ENCODE measurements around the gene ANO1. TPM values are rescaled to one million over a fixed set of nuclear protein-coding genes. Genes with fewer than 3 reads are reported as not detected.
A peak's percentile ranks its signal among the peaks of the same experiment; 100 is the strongest.

Gene ANO1
- total RNA-seq, 1 experiment from 2014 or later, result not detected

DNA sequence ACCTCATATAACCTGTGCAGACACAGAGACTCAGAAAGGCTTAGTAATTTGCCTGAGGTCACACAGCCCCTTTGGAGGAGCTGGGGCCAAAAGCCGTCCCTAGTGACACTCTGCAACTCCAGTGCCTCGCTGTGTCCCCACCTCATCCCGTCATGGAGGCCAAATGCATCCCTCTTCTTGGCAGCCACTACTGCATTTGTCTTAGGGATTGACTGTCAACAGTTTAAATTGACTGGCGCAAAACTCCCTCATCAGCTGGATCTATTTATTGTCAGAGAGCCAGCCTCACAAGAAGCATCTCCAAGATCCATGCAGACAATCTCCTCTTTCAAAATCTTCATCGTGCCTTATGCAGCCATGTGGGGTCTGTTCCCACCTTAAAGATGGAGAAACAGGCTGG lies 35.7 kb downstream of the ANO1 start:
- no peak for DNase-seq (ENCODE audit: low read depth)

DNA sequence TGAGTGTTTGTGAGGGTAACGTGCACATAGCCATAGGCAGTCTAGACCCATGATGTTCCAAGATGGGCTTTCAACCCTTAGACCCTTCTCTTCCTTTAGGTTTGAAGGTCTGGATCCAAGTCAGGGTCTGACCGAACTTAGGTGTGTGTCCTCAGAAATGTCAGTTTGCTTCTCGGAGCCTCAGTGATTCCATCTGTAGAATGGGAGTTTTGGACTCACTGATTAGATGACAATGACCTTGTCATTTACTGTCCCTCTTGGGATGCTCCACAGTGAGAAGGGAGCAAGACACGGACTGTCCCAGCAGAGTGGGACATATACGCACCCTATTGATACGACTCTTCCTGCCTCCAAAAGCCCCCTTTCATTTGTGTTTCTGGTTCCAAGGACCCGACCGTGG lies 37.7 kb downstream of the ANO1 start:
- DNase-seq (ENCODE audit: low read depth), result no peak

DNA sequence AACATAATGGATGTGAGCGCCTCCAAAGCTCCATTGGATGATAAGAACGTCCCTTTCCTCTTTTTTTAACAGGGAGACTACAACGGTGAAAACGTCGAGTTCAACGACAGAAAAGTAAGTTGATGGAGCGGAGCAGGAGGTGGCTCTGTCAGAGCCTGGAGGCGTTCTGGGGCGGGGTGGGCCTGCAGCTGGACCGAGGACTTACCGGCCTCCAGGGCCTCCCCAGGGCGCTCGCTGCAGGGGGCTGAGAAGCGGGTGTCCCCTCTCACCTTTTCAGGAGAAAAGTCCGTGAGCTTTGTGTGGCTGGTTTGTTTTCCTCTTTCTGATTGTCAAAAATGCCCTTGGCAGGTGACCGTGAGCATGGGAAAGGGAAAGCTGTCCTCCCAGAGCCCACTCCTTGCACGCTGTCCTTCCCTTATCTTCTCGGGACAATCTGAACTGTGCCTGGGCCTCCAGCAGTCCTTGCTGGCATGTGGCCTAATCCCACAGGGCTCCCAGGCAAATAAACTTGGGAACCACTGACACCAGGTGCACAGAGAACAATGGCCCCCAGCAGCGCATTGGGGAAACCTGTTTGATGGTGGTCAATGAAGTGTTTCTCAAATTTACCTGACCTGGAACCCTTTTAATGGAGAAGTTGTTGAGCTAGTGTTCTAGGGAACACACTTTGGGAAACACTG lies 38.4 kb downstream of the ANO1 start:
- no peak for DNase-seq (ENCODE audit: low read depth)

DNA sequence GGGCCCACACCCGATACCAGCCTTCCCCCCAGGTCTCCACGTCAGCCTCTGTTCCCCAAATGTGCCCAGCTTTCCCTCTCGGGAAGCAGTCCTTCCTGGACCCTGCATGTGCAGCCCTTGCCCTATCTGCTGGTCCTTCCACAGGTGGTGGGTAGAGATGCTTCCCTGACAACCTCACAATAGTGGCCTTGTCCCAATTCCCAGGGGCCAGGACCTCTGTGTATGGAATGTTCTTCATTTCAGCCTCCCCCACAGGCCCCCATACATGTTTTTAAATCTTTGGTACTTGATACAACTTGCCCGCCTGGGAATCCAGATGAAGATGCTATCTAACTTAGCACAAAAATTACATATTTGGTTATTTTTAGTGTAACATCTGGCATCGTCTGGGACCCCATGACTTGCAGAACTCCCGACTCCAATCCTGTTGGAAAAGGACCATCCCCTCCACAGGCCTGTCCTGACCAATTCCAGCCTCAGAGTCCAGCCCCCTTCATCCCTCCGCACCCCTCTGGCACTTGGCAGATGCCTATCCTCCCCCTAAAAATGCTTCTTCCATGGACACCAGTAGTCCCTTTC lies 39.5 kb downstream of the ANO1 start:
- DNase-seq (ENCODE audit: low read depth), result no peak

DNA sequence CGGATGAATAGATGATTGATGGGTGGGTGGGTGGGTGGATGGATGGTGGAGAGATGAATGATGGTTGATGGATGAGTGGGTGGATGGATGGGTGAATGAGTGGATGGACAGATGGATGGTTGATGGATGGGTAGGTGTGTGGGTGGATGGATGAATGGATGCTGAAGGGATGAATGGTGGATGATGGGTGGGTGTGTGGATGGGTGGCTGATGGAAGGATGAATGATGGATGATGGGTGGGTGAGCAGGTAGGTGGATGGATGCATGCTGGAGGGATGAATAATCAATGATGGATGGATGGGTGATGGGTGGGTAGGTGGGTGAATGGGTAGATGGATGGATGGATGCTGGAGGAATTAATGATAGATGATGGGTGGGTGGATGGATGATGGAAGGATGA lies 40.5 kb downstream of the ANO1 start:
- no peak for DNase-seq (ENCODE audit: low read depth)

DNA sequence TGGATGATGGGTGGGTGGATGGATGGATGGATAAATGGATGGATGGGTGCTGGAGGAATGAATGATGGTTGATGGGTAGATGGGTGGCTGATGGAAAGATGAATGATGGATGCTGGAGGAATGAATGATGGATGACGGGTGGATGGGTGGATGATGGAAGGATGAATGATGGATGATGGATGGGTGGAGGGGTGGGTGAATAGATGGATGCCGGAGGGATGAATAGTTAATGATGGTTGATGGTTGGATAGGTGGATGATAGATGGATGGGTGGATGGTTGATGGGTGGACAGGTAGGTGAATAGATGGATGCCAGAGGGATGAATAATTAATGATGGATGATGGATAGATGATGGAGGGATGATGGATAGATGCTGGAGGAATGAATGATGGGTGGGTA lies 41.4 kb downstream of the ANO1 start:
- DNase-seq (ENCODE audit: low read depth), result no peak

DNA sequence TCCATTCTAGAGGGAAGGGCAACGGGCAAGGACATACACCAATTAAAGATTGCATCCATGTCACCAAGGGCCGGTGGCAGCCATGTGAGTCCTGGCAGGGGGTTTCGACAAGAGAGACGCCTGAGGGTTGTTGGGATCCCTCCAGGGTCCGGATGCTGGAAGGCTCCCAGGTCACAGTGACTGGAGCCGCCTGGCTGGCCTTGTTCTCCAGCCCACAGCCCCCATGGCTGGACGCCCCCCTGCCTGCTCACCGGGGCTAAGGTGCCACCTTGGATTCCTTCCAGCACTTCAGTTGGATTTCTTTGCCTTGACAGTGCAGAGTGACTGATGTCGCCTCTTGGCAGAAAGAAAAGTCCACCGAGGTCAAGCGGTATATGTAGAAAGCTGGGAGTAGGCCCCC lies 42.6 kb downstream of the ANO1 start:
- DNase-seq (ENCODE audit: low read depth), result no peak

DNA sequence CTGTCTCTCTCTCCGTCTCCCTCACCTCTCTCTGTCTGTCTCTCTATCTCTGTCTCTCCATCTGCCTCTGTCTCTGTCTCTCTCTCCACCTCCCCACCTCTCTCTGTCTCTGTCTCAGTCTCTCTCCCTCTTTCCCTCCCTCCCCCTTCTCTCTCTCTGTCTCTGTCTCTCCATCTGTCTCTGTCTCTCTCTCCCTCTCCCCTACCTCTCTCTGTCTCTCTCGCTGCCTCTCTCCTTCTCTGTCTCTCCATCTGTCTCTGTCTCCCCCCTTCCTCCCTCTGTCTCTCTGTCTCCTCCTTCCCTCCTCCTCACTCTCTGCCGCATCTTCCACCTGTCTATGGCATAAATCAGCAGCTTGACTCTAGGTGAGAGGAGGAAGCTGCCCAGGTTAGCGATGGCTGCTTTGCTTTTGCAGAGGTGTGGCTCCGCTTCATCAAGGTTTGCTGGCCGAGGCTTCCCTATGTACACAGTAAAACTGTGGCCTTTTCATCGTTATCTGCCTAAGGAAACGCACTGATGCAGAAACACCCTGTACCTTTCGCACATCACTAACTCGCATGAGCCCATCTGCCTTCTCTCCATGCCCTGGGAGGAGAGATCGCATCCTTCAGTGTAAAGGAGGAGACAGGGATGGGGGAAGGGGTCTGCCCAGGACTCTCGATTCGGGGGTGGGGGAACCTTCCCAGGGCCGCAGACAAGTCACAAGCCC lies 44.5 kb downstream of the ANO1 start:
- DNase-seq (ENCODE audit: low read depth), result no peak

DNA sequence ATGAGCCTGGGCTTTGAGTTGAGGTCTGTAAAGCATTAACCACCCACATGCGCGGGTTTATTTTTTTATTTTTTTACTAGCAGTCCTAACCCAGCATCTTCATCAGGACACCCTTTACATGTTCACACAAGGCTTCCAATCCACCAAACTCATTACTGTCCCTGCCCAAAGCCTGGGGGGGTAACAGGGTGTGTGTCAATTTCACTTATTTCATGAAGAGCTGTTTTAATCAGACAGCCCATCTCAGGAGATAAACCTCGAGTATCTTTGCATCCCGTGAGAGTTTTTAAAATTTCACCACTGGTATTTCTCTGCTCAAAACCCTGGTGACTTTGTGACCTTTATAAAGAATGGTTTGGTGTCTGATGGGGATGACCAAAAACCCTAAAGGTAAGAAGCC lies 45.6 kb downstream of the ANO1 start:
- DNase-seq (ENCODE audit: low read depth), result no peak

DNA sequence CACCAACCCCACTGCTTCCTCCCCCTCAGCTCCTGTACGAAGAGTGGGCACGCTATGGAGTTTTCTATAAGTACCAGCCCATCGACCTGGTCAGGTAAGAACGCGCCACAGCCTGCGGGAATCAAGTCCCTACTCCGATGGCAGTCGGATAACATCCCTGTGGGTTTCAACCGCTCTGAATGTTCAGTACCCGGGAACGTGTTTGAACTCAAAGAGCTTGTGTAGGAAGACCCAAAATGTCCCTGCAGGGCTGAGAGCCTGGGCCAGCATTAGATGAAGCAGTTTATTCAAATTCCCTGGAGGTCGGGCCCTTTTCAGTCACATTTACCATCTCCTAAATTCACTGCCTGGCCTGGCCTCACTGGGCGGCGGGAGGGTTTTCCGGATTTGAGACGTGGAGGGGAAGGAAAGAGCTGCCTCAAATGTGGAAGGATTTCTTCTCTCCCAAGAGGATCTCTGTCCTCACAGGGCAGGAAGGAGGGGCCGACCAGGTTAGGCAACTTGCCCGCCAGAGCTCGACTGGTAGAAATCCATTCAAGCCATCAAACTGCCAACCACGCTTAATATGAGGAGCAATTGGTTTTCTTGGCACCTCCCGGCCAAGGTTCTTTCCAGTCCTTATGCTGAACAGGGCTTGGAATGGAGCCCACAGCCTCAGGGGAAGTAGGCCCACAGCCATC lies 46.3 kb downstream of the ANO1 start:
- no peak for DNase-seq (ENCODE audit: low read depth)

DNA sequence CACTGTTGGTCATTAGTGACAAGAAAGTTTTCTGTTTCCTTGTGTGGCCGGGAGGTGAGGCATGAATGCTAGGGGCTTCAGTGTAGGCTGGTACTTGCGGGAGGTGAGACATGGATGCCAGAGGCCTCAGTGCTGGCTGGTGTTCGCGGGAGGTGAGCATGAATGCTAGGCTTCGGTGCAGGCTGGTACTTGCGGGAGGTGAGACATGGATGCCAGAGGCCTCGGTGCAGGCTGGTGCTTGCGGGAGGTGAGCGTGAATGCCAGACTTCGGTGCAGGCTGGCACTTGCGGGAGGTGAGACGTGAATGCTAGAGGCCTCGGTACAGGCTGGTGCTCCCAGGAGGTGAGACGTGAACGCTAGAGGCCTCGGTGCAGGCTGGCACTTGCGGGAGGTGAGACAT lies 48.4 kb downstream of the ANO1 start:
- DNase-seq (ENCODE audit: low read depth), result no peak

DNA sequence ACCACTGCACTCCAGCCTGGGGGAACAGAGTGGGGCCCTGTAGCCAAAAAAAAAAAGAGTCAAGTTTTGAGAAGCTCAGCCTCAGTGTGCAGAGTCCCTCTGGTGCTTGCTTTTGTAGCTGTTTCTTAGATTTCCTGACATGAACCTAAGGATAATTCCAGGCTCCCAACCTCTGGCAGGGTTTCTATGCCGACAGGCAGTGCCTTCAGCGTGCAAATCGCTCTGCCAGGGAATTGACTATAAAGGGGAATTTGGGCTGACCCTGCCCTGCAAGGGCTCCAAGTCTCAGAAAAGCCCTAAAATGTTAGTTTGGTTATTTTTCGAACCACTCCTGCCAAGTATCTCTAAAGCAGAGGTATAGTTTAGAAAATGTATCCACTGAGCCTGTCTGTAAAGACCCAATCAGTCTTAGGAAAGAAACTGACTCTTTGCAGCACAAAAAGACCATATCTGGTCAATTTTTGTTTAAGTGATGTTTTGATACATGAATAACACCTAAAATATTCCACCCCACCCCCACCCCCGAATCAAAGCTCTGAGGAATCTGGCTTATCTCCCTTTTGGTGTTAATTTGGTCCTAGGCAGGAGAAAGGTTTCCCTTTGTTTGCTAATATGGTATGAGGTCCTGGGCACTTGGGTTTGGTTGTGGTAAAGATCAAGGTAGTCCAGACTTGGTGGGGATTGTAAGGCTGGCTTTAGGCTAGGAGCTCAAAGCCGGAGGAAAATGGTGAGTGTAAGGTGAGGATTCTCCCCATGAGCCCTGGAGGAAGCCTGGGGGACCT lies 49.7 kb downstream of the ANO1 start:
- no peak for DNase-seq (ENCODE audit: low read depth)

DNA sequence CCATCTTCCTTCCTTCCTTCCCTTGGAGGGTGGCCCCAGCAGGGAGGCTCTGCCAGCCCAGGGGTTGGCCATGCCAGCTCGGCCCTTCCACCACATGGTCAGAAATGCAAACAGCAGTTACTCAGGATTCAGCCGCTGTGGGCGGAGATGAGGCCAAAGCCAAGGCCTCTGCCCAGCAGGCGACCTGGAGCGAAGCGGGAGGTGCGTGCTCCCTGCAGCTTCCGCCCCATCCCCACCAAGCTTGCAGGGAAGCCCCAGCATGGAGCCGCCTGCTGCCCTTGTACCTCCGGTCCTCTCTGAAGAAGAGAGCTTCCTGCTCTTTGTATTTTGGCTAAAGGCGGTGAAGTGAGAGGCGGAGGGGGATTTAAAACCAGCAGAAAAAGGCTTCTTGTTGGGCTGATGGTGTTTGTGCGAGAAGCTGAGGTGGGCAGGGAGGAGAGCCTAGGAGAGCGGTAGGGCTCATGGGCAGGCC lies 50.4 kb downstream of the ANO1 start:
- DNase-seq (ENCODE audit: low read depth), result peak; percentile 10

DNA sequence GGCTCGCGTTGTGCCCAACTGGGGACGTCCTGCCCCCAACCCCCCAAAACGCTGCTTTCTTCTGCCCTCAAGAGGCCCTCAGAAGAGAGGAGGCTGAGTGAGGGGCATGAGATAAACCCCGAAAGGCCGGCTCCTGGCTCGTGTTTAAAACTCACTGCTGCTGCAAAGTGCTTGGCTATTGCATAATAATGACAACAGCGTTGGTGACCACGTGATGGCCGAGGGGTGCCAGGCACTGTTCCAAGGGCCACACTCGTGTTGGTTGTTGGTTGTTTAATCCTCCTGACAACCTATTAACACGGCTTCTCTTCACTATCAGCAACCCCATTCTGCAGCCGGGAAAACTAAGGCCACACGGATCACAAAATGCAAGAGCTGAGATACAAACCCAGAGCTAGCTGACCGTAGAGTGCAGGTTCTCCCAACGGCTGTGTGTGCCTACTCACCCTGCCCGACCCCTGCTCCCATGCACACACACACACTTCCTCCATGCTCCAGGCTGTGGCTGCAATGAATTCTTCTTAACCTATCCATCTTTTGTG lies 51.0 kb downstream of the ANO1 start:
- DNase-seq (ENCODE audit: low read depth), result no peak

DNA sequence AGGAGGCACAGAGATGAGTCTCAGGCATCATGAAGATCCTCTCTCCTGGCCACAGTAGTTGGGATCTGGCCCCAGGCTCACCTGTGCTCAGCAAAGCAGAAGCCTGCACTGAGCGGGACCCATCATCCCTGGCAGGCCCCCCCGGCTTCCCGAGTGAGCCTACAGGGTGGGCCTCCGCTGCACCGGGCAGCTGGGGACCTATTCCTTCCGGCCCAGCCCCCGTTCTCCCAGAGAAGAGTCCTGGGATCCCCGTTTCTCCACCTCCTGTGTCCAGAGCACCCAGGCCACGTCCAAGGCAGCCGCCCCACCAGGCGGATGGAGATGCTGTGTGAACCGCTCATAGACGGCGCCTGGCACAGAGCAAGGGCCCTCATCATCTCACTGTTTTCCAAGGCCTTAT lies 52.5 kb downstream of the ANO1 start:
- DNase-seq (ENCODE audit: low read depth), result no peak

DNA sequence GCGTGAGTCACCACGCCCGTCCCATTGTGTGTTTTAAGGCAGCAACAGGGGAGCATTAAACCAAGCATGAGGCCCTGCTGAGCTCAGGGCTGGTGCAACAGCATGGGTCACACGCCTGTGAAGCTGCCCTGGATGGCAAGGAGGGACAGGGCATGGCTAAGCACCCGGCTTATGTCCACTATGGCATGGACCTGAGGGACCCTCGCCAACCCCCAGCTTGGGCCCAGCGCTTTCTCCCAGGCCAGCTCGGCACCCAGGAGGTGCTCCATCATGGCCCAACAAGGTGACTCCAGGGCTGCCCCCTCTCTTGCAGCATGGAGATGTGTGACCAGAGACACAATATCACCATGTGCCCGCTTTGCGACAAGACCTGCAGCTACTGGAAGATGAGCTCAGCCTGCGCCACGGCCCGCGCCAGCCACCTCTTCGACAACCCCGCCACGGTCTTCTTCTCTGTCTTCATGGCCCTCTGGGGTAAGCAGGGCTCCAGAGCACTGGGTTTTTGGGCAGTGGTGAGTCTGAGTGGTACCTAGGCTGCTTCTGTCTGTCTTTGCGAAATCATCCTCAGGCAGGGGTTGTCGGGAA lies 53.6 kb downstream of the ANO1 start:
- no peak for DNase-seq (ENCODE audit: low read depth)

DNA sequence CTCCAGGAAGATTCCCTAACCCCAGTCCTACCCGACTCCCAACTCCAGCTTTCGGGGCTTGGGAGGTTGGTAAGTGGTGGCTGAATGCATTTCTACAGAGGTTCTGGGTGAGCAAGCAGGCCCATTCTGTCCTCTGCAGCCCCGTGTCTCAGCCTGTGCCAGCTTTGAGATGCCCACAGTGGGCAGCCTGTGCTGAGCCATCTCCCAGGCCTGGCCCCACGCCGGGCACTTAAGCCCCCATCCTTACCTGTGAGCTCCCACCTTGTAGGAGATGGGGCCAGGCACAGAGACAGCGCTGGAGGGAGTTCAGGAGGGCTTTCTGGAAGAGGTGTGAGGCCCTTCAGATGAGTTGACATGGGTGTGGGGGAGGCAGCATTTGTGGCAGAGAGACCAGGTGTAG lies 54.5 kb downstream of the ANO1 start:
- DNase-seq (ENCODE audit: low read depth), result no peak

DNA sequence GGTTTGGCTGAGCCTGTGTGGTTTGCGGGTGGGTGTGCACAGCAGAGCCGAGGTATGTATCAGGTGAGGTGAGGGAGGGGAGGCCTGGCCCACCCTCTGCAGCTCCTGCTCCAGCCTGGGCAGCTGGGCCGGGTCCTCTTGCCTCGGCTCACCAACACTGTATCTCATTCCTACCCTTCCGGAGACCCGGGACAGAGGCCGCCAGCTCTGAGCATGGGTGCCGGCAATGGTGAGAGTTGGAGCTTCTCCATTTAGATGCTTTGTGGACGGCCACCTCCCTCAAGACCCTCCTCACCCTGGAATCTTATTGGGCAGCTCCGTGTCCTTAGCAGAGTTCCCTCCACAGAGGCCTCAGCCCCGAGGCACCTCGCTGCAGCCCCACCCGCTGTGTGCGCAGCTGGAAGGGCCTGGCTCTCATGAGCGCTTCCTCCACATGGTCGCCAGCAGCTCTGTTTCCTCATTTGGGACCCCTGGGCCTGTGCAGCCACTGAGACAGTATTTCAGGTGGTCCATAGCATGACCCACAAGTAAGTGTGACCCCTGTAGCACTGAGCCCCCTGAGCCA lies 55.7 kb downstream of the ANO1 start:
- no peak for DNase-seq (ENCODE audit: low read depth)

DNA sequence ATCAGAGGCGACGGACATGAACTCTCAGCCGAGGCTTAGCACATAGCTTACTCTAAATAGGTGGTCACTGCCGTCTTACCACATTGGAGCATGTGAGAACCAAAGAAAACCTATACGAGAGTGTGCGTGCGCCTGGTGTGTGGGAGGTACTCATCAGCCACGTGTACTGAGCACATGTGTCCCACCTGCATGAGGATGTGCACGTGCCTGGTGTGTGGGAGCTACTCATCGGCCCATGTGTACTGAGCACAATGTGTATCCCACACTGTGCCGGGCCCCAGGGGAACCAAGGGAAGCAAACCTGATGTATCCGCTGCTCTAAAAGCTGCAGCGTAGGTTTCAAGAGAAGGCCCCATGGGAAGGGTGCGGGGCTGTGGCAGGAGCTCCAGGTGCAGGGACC lies 56.4 kb downstream of the ANO1 start:
- no peak for DNase-seq (ENCODE audit: low read depth)

DNA sequence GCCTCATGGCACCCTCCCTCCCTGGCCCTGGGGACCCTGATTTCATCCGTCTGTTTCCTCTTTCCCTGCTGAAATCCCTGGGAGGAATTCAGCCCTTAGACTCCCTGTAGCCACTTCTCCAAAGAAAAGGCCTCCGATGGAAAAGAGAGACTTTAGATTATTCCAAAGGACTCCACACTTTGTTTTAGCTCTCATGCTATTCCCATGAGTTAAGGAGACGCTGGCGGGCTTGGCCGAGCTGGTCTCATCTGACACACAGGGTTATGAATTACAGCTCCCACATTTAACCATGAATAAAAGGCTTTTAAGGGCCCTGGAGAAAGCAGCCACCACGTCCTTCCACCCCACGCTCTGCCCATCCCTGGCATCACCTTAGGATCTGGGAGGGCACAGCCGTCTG lies 57.0 kb downstream of the ANO1 start:
- DNase-seq (ENCODE audit: low read depth), result no peak

DNA sequence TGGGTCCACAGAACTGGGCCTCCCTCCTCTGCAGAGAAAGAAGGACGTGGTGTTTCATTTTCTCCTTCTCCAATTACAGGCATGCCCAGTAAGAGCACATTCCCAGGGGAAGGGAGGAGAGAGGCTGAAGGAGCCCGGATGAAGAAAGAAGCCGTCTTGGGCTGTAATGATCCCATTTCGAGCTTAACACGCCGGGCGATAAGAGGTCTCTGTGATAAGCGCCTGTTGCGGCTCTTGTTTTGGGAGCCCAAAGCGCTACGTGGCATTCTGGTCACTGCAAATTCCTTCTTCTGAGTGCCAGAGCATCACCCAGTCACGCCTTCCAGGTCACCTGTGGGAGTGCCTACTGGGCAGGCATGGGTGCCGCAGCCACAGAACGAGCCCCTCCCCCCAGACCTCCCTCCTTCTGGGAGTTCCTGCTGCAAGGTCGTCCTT lies 57.5 kb downstream of the ANO1 start:
- peak; percentile 44 for DNase-seq (ENCODE audit: low read depth)
